PFSK-1 (cell line): ENCODE data around the gene P4HB.

Experiments
- POLR2AphosphoS5 ChIP-seq: IDR thresholded peaks from 2 replicates; pipeline ENCODE4 v1.6.1; 2012; ENCODE audit warnings: low read depth, mild to moderate bottlenecking, control low read depth, low read length, moderate library complexity
- SIN3A ChIP-seq: IDR thresholded peaks from 2 replicates; pipeline ENCODE4 v1.6.1; 2012; ENCODE audit warnings: mild to moderate bottlenecking, low read length, moderate library complexity, borderline replicate concordance; ENCODE audit not compliant: insufficient read depth
- TAF1 ChIP-seq: IDR thresholded peaks from 2 replicates; pipeline ENCODE4 v1.6.1; 2012; ENCODE audit warnings: low read length, control low read depth, borderline replicate concordance; ENCODE audit not compliant: insufficient read depth
- TF ChIP-seq, protein P1 (sequence below), 2 experiments: IDR thresholded peaks; 2 replicates each; pipeline versions ENCODE4 v1.6.1 to v1.8.0; 2011 to 2012; ENCODE audit warnings: low read depth in 2 of 2, low read length in 2 of 2, control low read depth in 1 of 2, inconsistent platforms in 1 of 2, mild to moderate bottlenecking in 1 of 2, moderate library complexity in 1 of 2; ENCODE audit not compliant: insufficient read depth in 1 of 2

DNA sequence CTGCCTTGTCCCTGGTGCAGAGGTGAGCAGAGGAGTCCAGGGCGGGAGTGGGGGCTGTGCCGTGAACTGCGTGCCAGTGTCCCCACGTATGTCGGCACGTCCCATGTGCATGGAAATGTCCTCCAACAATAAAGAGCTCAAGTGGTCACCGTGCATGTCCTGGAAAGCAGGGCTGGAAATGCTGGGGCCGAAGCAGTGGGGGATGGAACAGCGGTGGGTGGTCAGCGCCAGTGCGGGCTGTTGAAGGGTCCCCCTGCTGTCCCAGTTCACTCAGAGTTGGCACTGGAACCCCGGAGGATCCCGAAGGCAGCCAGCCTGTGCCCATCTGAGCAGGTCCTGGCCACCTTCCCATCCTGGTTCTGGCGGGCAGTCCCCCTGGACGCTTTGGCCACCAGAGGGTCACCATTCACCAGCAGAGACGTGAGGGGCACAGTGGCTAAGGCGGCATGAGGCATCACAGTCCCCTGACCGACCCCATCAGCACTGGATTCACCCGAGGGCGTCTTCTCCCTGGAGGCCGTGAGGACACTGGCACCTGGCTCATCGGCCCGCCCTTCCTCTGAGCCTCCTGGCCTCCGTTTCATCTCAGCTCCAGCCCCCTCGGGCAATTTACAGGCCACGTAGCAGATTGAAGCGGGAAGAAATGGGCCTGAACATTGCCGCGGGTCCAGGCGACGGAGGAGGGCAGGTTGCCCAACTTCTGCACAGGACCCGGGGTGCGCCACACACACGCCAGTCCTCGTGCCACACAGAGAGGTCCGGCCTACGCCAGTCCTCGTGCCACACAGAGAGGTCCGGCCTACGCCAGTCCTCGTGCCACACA lies 46.3 kb downstream of the P4HB start:
- TF ChIP-seq POLR2AphosphoS5 (no peak), SIN3A (no peak), TAF1 (no peak)
- TF ChIP-seq, protein P1, sequence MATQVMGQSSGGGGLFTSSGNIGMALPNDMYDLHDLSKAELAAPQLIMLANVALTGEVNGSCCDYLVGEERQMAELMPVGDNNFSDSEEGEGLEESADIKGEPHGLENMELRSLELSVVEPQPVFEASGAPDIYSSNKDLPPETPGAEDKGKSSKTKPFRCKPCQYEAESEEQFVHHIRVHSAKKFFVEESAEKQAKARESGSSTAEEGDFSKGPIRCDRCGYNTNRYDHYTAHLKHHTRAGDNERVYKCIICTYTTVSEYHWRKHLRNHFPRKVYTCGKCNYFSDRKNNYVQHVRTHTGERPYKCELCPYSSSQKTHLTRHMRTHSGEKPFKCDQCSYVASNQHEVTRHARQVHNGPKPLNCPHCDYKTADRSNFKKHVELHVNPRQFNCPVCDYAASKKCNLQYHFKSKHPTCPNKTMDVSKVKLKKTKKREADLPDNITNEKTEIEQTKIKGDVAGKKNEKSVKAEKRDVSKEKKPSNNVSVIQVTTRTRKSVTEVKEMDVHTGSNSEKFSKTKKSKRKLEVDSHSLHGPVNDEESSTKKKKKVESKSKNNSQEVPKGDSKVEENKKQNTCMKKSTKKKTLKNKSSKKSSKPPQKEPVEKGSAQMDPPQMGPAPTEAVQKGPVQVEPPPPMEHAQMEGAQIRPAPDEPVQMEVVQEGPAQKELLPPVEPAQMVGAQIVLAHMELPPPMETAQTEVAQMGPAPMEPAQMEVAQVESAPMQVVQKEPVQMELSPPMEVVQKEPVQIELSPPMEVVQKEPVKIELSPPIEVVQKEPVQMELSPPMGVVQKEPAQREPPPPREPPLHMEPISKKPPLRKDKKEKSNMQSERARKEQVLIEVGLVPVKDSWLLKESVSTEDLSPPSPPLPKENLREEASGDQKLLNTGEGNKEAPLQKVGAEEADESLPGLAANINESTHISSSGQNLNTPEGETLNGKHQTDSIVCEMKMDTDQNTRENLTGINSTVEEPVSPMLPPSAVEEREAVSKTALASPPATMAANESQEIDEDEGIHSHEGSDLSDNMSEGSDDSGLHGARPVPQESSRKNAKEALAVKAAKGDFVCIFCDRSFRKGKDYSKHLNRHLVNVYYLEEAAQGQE (IDR thresholded peaks at IDR 0.05; ENCODE audit: insufficient read depth in 1 of 2, low read depth in 2 of 2, low read length in 2 of 2), result no peak
